OCI-LY1 (cell line): ENCODE results near the gene KCNMA1.
"Not testable (repeated sequence)": the region's sequence is repeated elsewhere in the genome, so short reads cannot be mapped to it uniquely, and the experiment has no call there.

Experiments
- H2AFZ ChIP-seq: fragments of 200-600 bp; sonication (generic), shearing (Covaris generic); 2 replicates; pipeline ENCODE4 v1.6.0; 2014; ENCODE audit warnings: antibody characterized with exemption, mild to moderate bottlenecking, low read length
- H3F3A ChIP-seq: fragments of 200-600 bp; sonication (generic), shearing (Covaris generic); 2 replicates; pipeline ENCODE4 v1.6.0; 2014; ENCODE audit warnings: mild to moderate bottlenecking, antibody characterized with exemption, low read length, moderate library complexity; ENCODE audit not compliant: insufficient read depth
- H3K27ac ChIP-seq: fragments of 200-600 bp; sonication (generic); 2 replicates; pipeline ENCODE4 v1.5.1; 2014; ENCODE audit warnings: low read length, mixed run types, mild to moderate bottlenecking, low read depth; ENCODE audit not compliant: poor library complexity, severe bottlenecking
- H3K27me3 ChIP-seq: fragments of 200-600 bp; sonication (generic); 2 replicates; pipeline ENCODE4 v1.6.0; 2014; ENCODE audit warnings: antibody characterized with exemption, mild to moderate bottlenecking, low read length, moderate library complexity; ENCODE audit not compliant: insufficient read depth
- H3K36me3 ChIP-seq: fragments of 200-600 bp; sonication (generic); 2 replicates; pipeline ENCODE4 v1.6.1; 2014; ENCODE audit warnings: mild to moderate bottlenecking, antibody characterized with exemption, low read length, moderate library complexity, mixed read lengths; ENCODE audit not compliant: insufficient read depth
- H3K4me1 ChIP-seq: fragments of 200-600 bp; sonication (generic); 2 replicates; pipeline ENCODE4 v1.5.1; 2014; ENCODE audit warnings: mild to moderate bottlenecking, low read length, moderate library complexity; ENCODE audit not compliant: insufficient read depth, severe bottlenecking
- H3K4me2 ChIP-seq: fragments of 200-600 bp; sonication (generic), shearing (Covaris generic); 2 replicates; pipeline ENCODE4 v1.6.1; 2014; ENCODE audit warnings: low read length
- H3K4me3 ChIP-seq: fragments of 200-600 bp; sonication (generic); 2 replicates; pipeline ENCODE4 v1.5.1; 2014; ENCODE audit warnings: low read length, low read depth, mild to moderate bottlenecking, mixed read lengths; ENCODE audit not compliant: poor library complexity, severe bottlenecking
- H3K79me2 ChIP-seq: fragments of 200-600 bp; shearing (Covaris generic); 2 replicates; pipeline ENCODE4 v1.6.1; 2016; ENCODE audit warnings: mixed run types, low read length, mixed read lengths; ENCODE audit not compliant: insufficient read depth
- H3K9ac ChIP-seq: fragments of 200-600 bp; sonication (generic), shearing (Covaris generic); 2 replicates; pipeline ENCODE4 v1.6.1; 2014; ENCODE audit warnings: mild to moderate bottlenecking, low read length, mixed read lengths
- H3K9me2 ChIP-seq: fragments of 200-600 bp; sonication (generic), shearing (Covaris generic); 2 replicates; pipeline ENCODE4 v1.6.1; 2014; ENCODE audit warnings: low read depth, mild to moderate bottlenecking, low read length, mixed read lengths
- H3K9me3 ChIP-seq: fragments of 200-600 bp; shearing (Covaris generic); 2 replicates; pipeline ENCODE4 v1.6.1; 2014; ENCODE audit warnings: low read length, mixed read lengths
- H4K20me1 ChIP-seq: fragments of 200-600 bp; sonication (generic), shearing (Covaris generic); 2 replicates; pipeline ENCODE4 v1.6.0; 2016; ENCODE audit warnings: mild to moderate bottlenecking, low read length; ENCODE audit not compliant: insufficient read depth
- CTCF ChIP-seq: fragments of 200-600 bp; sonication (generic), shearing (Covaris generic); IDR thresholded peaks from 2 replicates; pipeline ENCODE4 v1.5.1; 2017; ENCODE audit warnings: mild to moderate bottlenecking, antibody characterized with exemption, low read length, moderate library complexity, mixed read lengths
- EZH2 ChIP-seq: fragments of 200-600 bp; sonication (generic), shearing (Covaris generic); IDR thresholded peaks from 2 replicates; pipeline ENCODE4 v1.8.0; 2017; ENCODE audit warnings: borderline replicate concordance, mixed run types, mild to moderate bottlenecking, antibody characterized with exemption, low read length, moderate library complexity, mixed read lengths

The KCNMA1 gene

GRCh38 chr10:77685432-77685831, 47.8 kb upstream of the KCNMA1 start:
- H3F3A ChIP-seq = no peaks in the 10 kb centered on the region
- no peaks in the 10 kb centered on the region for H4K20me1 ChIP-seq
- H3K9me2 ChIP-seq = no peaks in the 10 kb centered on the region
- H3K4me1 ChIP-seq = no peaks in the 10 kb centered on the region
- no peaks in the 10 kb centered on the region for H3K36me3 ChIP-seq
- no peak overlapping the region for H3K4me3 ChIP-seq
- no peak overlapping the region for H2AFZ ChIP-seq
- H3K79me2 ChIP-seq = no peaks in the 10 kb centered on the region
- no peak overlapping the region for H3K27ac ChIP-seq
- TF ChIP-seq EZH2 (no peak), CTCF (no peak)
- no peak overlapping the region for H3K4me2 ChIP-seq
- no peaks in the 10 kb centered on the region for H3K9me3 ChIP-seq
- no peak overlapping the region for H3K9ac ChIP-seq
- no peaks in the 10 kb centered on the region for H3K27me3 ChIP-seq

GRCh38 chr10:77683088-77683432, 45.5 kb upstream of the KCNMA1 start:
- H3K9me3 ChIP-seq, H3K4me1 ChIP-seq, H3K27me3 ChIP-seq, H3K27ac ChIP-seq, H2AFZ ChIP-seq, H3K4me3 ChIP-seq, H3F3A ChIP-seq, H3K9me2 ChIP-seq, H3K9ac ChIP-seq, H3K36me3 ChIP-seq, H3K79me2 ChIP-seq, H3K4me2 ChIP-seq, H4K20me1 ChIP-seq: not testable (repeated sequence)

- TF ChIP-seq CTCF (no peak), EZH2 (no peak)
- Histone ChIP-seq H2AFZ (no peak overlapping the region), H3K9ac (no peak overlapping the region), H3K27ac (no peak overlapping the region), H3K9me3 (no peaks in the 10 kb centered on the region), H3K4me3 (no peak overlapping the region), H4K20me1 (no peaks in the 10 kb centered on the region), H3K4me2 (no peak overlapping the region), H3K27me3 (no peaks in the 10 kb centered on the region), H3K36me3 (no peaks in the 10 kb centered on the region), H3K79me2 (no peaks in the 10 kb centered on the region), H3K9me2 (no peaks in the 10 kb centered on the region), H3F3A (no peaks in the 10 kb centered on the region), H3K4me1 (no peaks in the 10 kb centered on the region)
Measured at GRCh38 chr10:77682393-77683087, 44.9 kb upstream of the KCNMA1 start.

- Histone ChIP-seq H3K4me3 (no peak overlapping the region), H4K20me1 (no peaks in the 10 kb centered on the region), H3K4me2 (no peak overlapping the region), H3K27ac (no peak overlapping the region), H3K4me1 (no peaks in the 10 kb centered on the region), H3K9me3 (no peaks in the 10 kb centered on the region), H3K27me3 (no peaks in the 10 kb centered on the region), H2AFZ (no peak overlapping the region), H3K9me2 (no peaks in the 10 kb centered on the region), H3F3A (no peaks in the 10 kb centered on the region), H3K36me3 (no peaks in the 10 kb centered on the region), H3K9ac (no peak overlapping the region), H3K79me2 (no peaks in the 10 kb centered on the region)
- TF ChIP-seq CTCF (no peak), EZH2 (no peak)
Measured at GRCh38 chr10:77681839-77682238, 44.2 kb upstream of the KCNMA1 start.
